Cerebellar nuclear complex (tissue), 1 donor: ENCODE data around the gene NR5A2.
"Not testable (repeated sequence)": the region's sequence is repeated elsewhere in the genome, so short reads cannot be mapped to it uniquely, and the experiment has no call there.

ENCODE experiments used
- DNase-seq, 2 experiments: peaks; one replicate each; lab custom pipeline; 2025; lab: John Stamatoyannopoulos, UW

The NR5A2 gene

GRCh38 chr1:200165493-200166220 lies 138.1 kb downstream of the NR5A2 start:
- no peak for DNase-seq

GRCh38 chr1:200166411-200166810 lies 138.9 kb downstream of the NR5A2 start:
- no peak for DNase-seq

- no peak for DNase-seq
Measured at GRCh38 chr1:200168926-200169325, 141.4 kb downstream of the NR5A2 start.

GRCh38 chr1:200172311-200172710 lies 144.8 kb downstream of the NR5A2 start:
- no peak for DNase-seq

GRCh38 chr1:200173097-200173618 lies 145.6 kb downstream of the NR5A2 start:
- DNase-seq, result no peak

- no peak for DNase-seq
Measured at GRCh38 chr1:200174525-200175295, 147.2 kb downstream of the NR5A2 start.

- no peak for DNase-seq
Measured at GRCh38 chr1:200176181-200176580, 148.7 kb downstream of the NR5A2 start.

- no peak for DNase-seq
Measured at GRCh38 chr1:200176798-200177197, 149.3 kb downstream of the NR5A2 start.

- no peak for DNase-seq
Measured at GRCh38 chr1:200178340-200178739, 150.8 kb downstream of the NR5A2 start.

GRCh38 chr1:200179126-200179780 lies 151.7 kb downstream of the NR5A2 start:
- no peak for DNase-seq

GRCh38 chr1:200179781-200180160 lies 152.3 kb downstream of the NR5A2 start:
- DNase-seq, result no peak

GRCh38 chr1:200180821-200181220 lies 153.3 kb downstream of the NR5A2 start:
- no peak for DNase-seq

- DNase-seq, result no peak
Measured at GRCh38 chr1:200181861-200182260, 154.4 kb downstream of the NR5A2 start.

- no peak for DNase-seq
Measured at GRCh38 chr1:200182701-200183100, 155.2 kb downstream of the NR5A2 start.

GRCh38 chr1:200183637-200184036 lies 156.1 kb downstream of the NR5A2 start:
- no peak for DNase-seq

GRCh38 chr1:200184196-200184595 lies 156.7 kb downstream of the NR5A2 start:
- no peak for DNase-seq

- not testable (repeated sequence) for DNase-seq
Measured at GRCh38 chr1:200185191-200185590, 157.7 kb downstream of the NR5A2 start.

- DNase-seq, result not testable (repeated sequence)
Measured at GRCh38 chr1:200187332-200187731, 159.8 kb downstream of the NR5A2 start.

- no peak for DNase-seq
Measured at GRCh38 chr1:200191993-200192392, 164.5 kb downstream of the NR5A2 start.

GRCh38 chr1:200194477-200194876 lies 167.0 kb downstream of the NR5A2 start:
- no peak for DNase-seq

- DNase-seq, result no peak
Measured at GRCh38 chr1:200198236-200198635, 170.7 kb downstream of the NR5A2 start.

- DNase-seq, result no peak
Measured at GRCh38 chr1:200205216-200205995, 177.9 kb downstream of the NR5A2 start.
